HG02852 (cell line): ENCODE measurements around the gene RAPGEF1.

Experiments
- ATAC-seq: cut with Tn5 transposase; IDR thresholded peaks from one replicate; pipeline ENCODE4 v1.9.1; 2021; ENCODE audit warnings: mild to moderate bottlenecking, moderate library complexity; ENCODE audit not compliant: unreplicated experiment

RAPGEF1 gene

DNA sequence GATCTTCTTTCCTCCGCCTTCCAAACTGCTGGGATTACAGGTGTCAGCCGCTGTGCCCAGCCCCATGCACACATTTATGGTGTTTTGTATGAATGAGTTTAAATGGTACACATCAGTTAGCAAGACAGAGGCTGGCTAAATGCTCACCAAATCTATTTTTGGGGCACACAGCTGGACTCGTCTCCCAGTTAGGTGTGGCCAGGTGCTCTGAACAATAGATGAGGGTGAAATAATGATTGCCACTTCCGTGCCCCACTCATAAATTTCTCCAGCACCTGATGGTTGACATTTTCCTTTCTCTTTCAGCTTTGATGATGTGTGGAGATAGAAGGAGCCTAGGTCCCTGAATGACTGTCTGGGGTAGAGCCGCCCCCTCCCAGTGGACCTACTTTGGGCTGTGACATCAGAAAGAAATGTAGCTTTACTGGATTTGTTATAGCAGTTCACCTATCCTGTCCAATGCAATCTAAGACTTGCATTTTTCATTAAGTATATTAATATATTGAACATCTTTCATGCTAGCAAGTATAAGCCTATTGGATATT is 8.6 kb upstream of the RAPGEF1 start:
- ATAC-seq, result no peak

- no peak for ATAC-seq
Observed at GRCh38 chr9:131747352-131747751, 7.5 kb upstream of the RAPGEF1 start.

DNA sequence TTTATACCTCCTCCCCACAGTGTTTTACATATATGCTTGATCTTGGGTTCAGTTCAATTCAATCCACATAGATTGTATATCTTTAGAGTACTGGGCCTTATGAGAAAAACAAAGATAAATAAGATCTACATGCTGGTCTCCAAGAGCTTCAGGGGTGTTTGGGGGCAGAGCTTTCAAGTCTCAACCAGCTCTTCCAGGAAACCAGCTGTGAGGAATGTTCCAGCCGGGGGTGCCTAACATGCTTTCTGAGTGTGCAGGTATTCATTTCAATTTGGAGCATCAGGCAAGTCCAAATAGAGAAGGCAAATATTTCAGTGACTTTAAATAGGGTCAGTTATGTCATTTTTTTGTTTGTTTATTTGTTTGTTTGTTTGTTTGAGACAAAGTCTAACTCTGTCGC is 5.7 kb upstream of the RAPGEF1 start:
- no peak for ATAC-seq

DNA sequence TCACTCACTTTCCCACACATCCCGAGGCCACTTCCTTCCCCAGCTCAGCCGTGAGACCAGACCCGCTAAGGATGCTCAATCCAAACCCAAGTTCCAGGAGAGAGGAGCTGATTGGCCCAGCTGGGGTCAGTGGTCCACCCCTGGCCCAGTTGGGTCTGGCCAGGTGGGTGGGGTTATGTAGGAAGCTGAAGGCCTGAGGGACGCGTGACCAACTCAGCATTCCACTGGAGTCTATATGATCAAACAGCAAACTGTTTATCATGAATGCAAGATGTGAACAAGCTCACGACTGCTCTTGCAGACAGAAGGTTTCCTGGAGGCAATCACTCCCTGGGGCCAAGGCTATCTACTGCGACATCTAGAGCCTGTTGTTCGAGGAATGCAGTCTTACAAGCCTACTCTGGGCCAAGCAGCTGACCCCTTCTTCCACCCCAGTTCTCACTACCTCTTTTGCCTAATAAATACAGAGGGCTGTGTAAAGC is 4.9 kb upstream of the RAPGEF1 start:
- no peak for ATAC-seq

DNA sequence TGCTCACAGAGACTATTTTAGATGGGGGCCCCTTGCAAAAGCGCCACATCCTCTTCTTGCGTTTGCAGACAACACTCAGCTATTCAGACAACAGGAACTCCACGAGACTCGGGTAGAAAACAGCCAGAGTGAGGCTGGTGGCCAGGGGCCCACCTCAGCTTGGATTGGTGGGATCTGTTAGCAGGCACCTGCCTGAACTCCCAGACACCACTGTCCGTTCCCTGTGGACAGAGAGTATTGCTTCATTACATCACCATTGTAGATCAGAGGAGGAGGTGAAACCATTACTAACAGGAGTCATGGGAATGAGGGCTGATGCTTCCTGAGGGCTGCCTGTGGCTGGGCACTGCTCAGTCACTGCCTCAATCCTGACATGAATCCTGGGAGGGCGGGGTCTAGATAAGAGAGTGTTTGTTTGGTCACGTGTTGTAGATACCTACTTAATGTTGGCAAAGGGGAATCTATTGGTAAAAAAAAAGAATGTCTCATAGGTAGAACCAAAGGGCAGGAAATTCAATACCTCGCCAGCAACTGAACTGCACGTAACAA is 4.4 kb upstream of the RAPGEF1 start:
- ATAC-seq, result no peak

DNA sequence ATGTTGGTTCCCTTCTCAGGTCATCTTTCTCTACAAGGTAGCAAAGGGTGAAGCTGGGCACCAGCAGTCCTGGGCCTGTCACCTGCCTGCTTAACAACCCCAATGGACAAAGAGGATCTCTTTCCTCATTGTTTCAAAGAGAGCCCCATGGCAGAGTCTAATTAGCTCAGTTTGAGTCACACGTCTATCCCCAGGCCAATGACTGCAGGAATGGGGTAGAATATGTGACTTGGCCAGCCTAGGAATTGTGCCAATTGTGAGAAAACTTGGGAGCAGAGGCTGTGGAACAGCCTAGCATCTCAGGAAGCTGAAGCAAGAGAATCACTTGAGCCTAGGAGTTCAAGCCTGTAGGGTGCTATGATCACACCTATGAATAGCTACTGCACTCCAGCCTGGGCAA is 3.6 kb upstream of the RAPGEF1 start:
- ATAC-seq, result no peak

DNA sequence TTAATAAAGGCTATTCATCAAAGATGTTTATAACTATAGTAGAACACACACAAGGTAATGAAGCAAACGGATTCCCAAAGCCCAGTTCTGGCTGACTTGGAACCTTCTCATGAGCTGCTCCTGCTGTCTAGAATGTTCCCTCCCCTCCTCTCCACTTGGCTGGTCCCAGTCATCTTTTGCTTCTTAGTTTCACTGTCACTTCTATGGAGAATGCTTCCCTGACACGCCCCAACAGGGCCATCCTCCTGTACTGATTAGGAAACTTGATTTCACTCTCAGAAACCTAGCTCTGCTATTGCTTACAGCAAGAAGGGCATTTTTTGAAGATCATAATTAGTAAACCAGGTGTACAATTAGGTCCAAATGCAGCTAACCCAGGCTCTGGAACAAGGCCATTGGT is 3.2 kb upstream of the RAPGEF1 start:
- no peak for ATAC-seq

DNA sequence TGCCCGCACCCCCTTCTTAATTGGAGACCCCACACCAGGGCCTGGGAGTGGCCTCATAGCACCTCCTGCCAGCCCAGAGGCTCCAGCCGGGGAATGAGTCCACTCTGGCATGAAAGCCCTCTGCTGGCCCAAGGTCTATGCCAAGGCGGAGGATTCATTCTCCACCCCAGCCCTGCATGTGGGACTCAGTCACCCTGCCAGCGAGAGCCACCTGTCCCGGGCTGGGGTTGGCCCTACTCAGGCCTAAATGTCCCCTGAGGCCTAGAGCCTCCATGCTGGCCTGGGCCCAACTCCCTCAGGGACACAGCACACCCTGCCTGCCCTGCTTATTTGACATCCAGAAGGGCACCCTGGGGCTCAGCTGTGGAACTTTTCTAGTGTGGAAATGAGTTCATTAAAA is 1.0 kb upstream of the RAPGEF1 start:
- ATAC-seq, result no peak

DNA sequence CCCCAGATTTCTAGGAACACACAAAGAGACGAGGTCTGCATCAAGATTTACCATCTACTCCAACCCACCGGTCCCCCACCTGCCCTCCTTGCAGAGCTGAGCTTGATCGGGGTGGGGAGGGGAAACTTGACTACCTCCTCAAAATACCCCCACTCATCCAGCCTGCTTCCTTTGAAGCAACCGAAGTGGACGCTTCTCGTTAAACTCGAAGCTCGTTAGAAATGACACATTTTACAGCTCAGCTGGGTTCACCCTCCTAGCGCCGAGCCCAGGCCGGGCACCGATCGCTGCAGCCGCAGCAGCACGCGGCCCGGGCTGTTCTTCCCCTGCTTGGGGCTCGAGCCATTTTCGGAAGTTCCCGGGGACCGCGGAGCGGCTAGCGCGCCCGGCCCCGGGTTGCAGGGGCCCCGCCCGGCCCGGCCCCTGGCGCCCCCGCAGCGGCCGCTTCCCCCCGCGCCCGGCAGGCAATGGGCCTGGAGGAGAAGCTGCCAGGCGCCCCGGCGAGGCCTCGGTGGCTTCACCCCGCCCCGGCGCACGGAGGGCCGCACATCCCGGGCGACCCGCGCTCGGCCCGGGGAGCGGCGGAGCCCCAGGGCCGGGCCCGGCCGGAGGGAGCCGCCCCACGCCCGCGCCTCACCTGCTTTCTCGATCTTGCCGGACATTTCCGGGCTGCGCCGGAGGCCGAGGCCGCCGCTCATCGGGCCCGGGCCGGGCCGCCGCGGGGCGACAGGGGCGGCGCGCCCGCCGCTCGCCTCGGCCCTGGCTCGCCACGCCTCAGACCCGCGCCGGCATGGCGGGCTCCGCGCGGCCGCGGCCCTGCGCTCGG is 530 bp downstream of the RAPGEF1 start:
- ATAC-seq, result peak; percentile 40

DNA sequence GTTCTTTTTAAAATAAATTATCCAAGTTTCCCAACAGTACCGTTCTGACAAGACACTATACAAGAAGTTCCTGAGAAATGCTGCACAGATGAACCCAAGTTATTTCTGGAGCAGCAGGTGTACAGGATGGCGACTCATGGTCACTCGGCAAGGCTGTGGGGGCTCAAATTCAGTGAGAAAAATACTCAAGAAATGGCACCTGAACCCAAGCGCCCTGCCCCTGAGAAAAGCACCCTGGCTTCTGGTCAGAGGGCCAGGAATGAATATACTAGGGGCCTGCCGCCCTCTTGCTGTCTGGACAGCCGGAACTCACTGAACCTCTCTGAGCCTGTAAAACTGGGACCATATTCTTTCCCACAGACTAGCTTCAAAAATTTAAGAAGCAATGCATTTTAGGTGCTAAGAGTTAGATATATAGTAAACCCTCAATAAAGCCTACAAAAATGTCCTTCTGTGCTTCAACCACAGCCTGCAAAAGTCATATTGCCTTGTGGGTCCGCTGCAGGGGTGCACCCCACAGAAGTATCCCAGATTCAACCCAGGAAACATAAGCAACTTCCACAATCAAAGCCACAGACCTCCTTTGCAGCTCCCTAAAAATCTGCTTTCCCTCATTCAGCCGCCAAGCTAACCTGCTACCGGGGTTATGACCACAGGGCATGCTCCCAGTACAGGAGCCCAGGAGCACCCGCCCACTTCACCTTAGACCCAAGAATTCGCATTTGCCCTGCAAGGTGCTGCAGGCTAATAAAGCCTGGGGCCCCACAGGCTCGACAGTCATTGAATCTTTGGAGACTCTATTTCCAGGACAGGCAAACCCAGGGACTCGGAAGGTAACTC is 1.4 kb downstream of the RAPGEF1 start:
- no peak for ATAC-seq

GRCh38 chr9:131737426-131737825 is 2.5 kb downstream of the RAPGEF1 start:
- no peak for ATAC-seq

- ATAC-seq, result no peak
Observed at GRCh38 chr9:131736431-131736830, 3.4 kb downstream of the RAPGEF1 start.

DNA sequence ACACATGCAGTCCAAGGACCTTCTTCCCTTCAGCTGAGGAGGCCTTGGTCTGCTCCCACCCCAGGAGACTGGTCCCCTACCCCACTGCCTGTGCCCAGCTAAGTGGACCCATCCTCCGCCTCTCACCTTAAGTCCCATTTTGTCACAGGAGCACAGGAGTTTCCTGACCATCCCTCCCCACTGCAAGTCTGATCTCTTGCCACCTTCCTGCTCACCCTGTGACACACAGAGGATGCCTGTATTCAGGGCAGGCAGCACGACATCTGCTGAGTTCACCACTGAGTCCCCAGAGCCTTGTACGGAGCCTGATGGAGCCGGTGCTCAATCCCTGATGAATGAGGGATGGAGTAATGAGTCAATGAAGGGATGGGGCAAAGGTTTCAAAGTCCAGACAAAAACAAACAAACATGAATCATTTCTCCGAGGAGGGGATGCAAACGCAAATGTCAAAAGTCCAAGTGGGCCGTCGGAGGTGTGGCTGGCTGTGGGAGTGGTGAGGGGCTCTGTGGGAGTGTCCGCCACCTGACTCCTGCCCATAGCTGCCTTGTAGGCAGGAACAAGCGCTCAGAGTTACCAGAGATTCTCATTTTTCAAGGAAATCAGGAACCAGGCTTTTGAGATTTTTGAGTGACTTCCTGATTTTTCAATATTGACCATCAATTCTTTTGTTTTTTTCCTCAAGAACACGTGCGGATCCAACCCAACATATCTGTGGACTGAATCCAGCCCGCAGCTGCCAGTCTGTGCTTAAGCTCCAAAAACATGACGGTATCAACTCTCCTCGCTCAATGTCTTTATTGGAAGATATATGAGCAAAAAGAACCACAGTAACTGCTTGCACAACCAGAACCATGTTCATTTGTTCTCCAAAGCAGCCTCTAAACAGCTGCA is 4.4 kb downstream of the RAPGEF1 start:
- no peak for ATAC-seq

DNA sequence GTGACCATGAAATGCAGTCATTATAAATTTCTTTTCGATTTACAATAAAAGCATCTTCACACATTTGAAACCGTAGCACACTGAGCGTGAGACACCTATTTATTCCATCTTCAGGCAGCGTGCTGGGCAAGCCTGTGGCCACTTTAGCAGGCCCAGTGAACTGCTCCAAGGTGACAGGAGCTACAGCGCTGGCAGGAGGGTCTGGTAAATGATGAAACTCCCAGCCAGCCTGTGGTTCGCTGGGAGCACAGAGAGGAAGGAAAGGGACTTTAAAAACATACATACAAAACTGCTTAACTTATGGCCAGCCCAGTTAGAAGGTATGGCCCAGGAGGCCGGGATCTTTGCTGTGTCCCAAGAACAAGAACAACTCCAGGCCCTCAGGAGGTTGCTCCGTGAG is 5.1 kb downstream of the RAPGEF1 start:
- no peak for ATAC-seq

DNA sequence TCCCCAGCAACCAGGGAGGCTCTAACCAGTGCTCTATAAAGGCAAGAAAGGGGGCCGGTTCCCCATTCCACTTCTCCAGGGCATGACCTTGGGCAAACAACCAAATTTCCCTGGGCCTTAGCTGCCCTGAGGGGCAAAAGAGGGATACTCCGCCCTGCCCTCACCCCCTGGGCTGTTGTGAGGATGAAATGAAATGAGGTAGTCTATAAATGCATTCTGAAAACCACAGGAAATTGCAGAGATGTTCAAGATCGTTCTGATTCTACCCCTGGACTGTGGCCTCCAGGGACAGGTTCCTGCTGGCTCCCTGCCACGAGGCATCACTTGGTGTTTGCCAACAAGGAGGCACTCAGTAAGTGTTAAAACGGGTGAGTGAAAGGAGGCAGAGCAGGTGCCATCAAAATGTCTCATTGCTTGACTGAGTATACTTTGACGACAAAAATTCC is 5.7 kb downstream of the RAPGEF1 start:
- no peak for ATAC-seq

DNA sequence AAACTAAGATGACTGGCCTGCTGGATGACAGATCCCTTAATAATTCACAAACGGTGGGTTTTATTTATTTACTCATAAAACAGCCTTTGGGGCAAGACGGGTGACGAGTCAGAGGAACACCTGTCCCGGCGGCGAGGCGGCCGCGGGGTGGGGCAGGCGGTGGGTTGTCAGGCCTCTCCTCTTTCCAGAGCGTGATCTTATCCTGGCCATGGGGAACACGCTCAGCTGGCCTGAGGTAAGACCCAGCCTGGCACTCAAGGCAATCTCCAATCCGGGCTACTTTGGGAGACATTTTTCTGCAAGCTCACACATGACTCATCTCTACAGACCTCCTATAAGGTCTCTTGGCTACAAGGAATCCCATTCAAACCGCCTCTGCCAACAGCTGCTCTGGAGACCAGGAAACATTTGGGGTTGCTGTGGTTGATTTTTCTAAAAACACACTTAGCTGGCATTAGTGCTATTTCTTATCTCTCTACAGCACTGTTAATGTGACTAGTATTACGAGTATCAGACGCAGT is 6.3 kb downstream of the RAPGEF1 start:
- ATAC-seq, result no peak

DNA sequence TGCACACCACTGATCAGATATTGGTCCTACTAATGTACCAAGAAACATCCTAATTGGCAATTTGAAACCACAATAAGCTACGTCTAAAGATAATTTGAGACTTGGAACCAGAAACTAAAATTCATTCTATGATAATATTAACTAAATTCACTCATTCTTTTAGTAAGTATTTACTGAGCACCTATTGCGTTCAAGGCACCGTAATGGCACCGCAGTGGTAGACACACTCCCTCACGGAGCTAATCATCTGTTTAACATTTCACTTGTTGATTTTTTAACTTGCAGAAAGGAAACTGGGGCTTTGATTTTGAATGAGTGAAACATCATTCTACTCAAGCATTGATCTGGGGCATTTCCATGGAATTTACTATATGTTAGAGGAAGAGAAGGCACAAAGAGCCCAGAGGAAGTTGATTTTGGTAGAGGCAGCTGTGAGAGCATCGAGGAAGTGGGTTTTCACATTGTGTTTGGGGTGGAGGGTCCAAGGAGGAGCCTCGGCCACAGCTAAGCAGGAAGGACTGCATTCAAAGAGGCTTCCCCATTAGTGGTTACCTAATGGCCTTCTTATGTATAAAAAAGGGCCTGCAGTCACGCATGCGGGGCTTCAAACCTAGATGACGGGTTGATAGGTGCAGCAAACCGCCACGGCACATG is 7.1 kb downstream of the RAPGEF1 start:
- no peak for ATAC-seq

DNA sequence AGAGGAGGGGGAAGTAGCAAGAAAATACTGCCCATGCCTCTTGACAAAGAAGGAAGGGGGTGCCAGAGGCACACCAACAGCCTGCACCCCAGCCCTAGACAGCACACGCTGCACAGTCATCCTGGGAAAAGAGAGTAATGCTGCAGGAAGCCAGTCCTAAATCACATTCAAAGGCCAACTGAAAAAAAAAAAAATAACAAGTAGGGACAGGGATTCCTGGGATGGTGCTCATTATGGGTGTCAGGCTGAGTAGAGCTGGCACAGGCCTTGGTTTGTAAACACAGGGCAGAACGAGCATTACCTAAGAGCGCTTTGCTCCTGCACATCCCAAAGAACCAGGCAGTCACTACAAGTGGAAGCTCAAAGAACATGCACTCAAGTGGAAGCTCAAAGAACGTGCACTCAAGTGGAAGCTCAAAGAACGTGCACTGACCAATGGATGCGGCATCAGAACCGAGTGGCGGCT is 7.8 kb downstream of the RAPGEF1 start:
- ATAC-seq, result no peak

GRCh38 chr9:131731644-131732043 is 8.2 kb downstream of the RAPGEF1 start:
- no peak for ATAC-seq

- ATAC-seq, result no peak
Observed at GRCh38 chr9:131731237-131731636, 8.6 kb downstream of the RAPGEF1 start.
